ENCODE measurements around the gene RNU6-1. TPM values are rescaled to one million over a fixed set of nuclear protein-coding genes. Genes with fewer than 3 reads are reported as not detected.

Gene RNU6-1
- total RNA-seq, 1 donor from 2014 or later, result not detected

DNA sequence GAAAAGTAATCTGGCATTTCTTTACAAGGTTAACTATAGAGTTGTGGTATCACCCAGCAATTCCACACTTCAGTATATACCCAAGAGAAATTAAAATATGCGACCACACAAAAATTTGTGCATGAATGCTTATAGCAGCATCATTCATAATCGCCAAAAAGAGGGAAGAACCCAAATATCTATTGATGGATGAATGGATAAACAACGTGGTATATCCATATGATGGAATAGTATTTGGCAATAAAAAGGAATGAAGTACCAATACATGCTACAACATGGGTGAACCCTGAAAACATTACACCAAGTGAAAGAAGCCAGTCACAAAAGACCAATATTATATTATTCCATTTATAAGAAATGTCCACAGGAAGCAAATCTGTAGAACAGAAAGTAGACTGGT lies 23.2 kb downstream of the RNU6-1 start:
- Histone ChIP-seq H3K9me3 (peaks cover 0 to 6% of the 10 kb centered on the region in 2 donors), H3K4me1 (no peaks in the 10 kb centered on the region), H3K36me3 (no peaks in the 10 kb centered on the region), H3K27me3 (peaks cover 7% of the 10 kb centered on the region), H3K27ac (no peak overlapping the region), H3K4me3 (no peak overlapping the region)
- TF ChIP-seq, protein P1, sequence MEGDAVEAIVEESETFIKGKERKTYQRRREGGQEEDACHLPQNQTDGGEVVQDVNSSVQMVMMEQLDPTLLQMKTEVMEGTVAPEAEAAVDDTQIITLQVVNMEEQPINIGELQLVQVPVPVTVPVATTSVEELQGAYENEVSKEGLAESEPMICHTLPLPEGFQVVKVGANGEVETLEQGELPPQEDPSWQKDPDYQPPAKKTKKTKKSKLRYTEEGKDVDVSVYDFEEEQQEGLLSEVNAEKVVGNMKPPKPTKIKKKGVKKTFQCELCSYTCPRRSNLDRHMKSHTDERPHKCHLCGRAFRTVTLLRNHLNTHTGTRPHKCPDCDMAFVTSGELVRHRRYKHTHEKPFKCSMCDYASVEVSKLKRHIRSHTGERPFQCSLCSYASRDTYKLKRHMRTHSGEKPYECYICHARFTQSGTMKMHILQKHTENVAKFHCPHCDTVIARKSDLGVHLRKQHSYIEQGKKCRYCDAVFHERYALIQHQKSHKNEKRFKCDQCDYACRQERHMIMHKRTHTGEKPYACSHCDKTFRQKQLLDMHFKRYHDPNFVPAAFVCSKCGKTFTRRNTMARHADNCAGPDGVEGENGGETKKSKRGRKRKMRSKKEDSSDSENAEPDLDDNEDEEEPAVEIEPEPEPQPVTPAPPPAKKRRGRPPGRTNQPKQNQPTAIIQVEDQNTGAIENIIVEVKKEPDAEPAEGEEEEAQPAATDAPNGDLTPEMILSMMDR (IDR thresholded peaks at IDR 0.05), result no peak
- DNase-seq (ENCODE audit: low spot score in 2 of 2), result no peak
- intact Hi-C loops (cut with DNase I), result no loop called here

DNA sequence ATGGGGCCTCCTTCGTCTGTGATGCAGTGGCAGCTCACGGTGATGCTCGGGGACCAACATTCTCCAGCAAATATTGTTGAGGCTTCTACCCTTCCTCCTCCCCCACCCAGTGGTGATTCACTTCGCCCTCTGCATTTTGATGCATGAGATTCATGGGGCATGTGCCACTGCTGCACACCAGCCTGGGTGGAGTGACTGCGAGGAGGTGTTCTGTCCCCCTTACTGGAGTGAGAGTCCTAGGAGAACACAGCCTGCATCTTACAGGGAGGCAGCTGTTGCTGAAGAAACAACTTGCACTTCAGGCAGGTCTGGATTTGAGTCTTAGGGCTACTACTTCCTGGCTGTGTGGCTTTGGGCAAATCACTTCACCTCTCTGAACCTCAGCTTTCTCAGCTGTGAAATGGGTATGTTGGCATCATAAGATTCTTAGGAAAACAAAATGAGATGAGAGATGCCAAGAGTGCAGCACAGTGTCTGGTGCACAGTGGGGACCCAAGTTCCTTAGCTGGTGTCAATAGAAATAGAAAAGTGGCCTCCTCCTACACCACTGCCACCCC lies 24.7 kb downstream of the RNU6-1 start:
- intact Hi-C loops (cut with DNase I), result no loop called here
- TF ChIP-seq, protein P1 (IDR thresholded peaks at IDR 0.05), result no peak
- no peak overlapping the region for H3K27ac ChIP-seq
- H3K4me3 ChIP-seq, result no peak overlapping the region
- H3K4me1 ChIP-seq, result no peaks in the 10 kb centered on the region
- no peaks in the 10 kb centered on the region for H3K27me3 ChIP-seq
- peak in 1 of 2 donors; percentile 13 for DNase-seq (ENCODE audit: low spot score in 2 of 2)
- H3K36me3 ChIP-seq, result no peaks in the 10 kb centered on the region
- peaks cover 0 to 6% of the 10 kb centered on the region in 2 donors for H3K9me3 ChIP-seq

DNA sequence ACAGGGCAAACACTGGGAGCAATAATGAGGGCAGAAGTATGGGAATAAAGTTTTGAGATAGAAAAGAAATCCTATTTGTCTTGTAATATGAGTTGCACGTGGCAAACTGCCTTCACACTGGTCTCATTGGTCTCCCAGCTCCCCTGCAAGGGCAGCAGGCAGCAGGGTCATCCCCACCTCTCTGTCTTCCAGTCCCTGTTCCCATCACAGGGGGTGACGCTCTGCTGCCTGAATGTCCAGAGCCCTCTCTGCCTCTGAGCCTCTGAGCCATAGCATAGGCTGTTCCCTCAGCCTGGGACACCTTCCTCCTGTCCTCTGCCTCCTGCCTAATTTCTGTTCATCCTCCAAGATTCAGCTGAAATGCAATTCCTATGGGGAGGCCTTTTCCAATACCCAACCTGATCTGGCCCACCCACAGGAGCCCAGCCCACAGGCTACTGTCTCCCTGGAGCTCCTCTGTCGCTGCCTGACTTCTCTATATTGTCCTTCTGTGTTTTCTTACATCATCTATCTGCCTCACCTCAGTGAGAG lies 26.7 kb downstream of the RNU6-1 start:
- TF ChIP-seq, protein P1 (IDR thresholded peaks at IDR 0.05), result no peak
- H3K27me3 ChIP-seq, result no peaks in the 10 kb centered on the region
- H3K36me3 ChIP-seq, result no peaks in the 10 kb centered on the region
- no peak overlapping the region for H3K4me3 ChIP-seq
- DNase-seq (ENCODE audit: low spot score in 2 of 2), result peak in 1 of 2 donors; percentile 30
- peaks cover 0 to 6% of the 10 kb centered on the region in 2 donors for H3K9me3 ChIP-seq
- no peak overlapping the region for H3K27ac ChIP-seq
- intact Hi-C loops (cut with DNase I), result no loop called here
- H3K4me1 ChIP-seq, result no peaks in the 10 kb centered on the region

DNA sequence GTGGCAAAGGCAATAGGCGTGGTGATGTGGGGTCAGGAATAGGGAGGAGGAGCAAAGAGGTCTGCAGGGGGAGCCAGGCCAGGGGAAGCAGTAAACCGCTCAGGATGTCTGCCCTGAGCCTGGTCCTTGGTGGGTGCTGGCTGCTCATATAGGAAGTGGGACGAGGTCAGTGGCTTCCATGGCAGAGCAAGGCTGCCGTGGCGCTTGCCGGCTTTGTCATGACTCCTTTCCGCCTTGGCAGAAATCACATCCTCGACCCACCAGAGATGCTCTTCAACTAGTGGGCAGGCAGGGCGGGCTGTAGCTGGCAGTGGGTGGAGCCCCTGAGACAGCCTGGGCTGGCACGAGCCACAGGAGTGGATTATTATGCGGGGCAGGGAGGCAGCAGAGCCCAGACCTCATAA lies 27.6 kb downstream of the RNU6-1 start:
- intact Hi-C loops (cut with DNase I), result no loop called here
- Histone ChIP-seq H3K36me3 (no peaks in the 10 kb centered on the region), H3K27me3 (no peaks in the 10 kb centered on the region), H3K4me3 (no peak overlapping the region), H3K9me3 (peaks cover 0 to 6% of the 10 kb centered on the region in 2 donors), H3K4me1 (no peaks in the 10 kb centered on the region), H3K27ac (no peak overlapping the region)
- TF ChIP-seq, protein P1 (IDR thresholded peaks at IDR 0.05), result no peak
- DNase-seq (ENCODE audit: low spot score in 2 of 2), result peak in 1 of 2 donors; percentile 60

DNA sequence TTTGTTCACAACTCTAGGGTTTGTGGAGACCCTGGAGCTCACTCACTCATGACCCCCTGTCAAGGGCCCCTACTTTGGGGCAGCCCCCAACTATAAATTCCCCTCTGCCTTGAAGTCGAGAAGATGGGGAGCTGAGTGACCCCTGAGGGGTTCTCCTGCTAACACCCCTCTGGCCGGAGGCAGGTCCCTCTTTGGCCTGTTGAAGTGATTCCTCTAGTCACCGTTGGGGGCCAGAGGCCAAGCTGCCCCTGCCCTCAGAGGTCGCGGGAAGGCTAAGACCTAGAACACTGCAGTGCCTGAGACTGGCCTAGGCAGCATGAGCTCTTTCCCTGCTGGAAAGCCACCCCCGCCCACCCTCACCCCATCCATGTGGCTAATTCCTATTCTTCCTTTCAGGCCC lies 30.0 kb downstream of the RNU6-1 start:
- Histone ChIP-seq H3K27ac (no peak overlapping the region), H3K9me3 (no peaks in the 10 kb centered on the region), H3K27me3 (no peaks in the 10 kb centered on the region), H3K4me3 (no peak overlapping the region), H3K4me1 (no peaks in the 10 kb centered on the region), H3K36me3 (peaks cover 0 to 10% of the 10 kb centered on the region in 2 donors)
- no peak for DNase-seq (ENCODE audit: low spot score in 2 of 2)
- TF ChIP-seq, protein P1 (IDR thresholded peaks at IDR 0.05), result no peak
- intact Hi-C loops (cut with DNase I), result no loop called here
